Activated CD8-positive, alpha-beta memory T cell treated with anti-CD3 and anti-CD28 coated beads, Interleukin-2, amount 50 U/mL, for 48 hours (primary cell): Measurements from ENCODE around the gene GLYR1.

ENCODE experiments used
- DNase-seq: peaks from one replicate; pipeline ENCODE4 v3.0.0-alpha.2; 2020

GLYR1 gene

GRCh38 chr16:4846503-4846900 lies 586 bp downstream of the GLYR1 start:
- peak; percentile 67 for DNase-seq

- DNase-seq = no peak
Measured at GRCh38 chr16:4840984-4841383, 6.1 kb downstream of the GLYR1 start.

GRCh38 chr16:4839942-4840341 lies 7.1 kb downstream of the GLYR1 start:
- no peak for DNase-seq

- DNase-seq = no peak
Measured at GRCh38 chr16:4837733-4838501, 9.2 kb downstream of the GLYR1 start.

GRCh38 chr16:4836727-4837126 lies 10.4 kb downstream of the GLYR1 start:
- DNase-seq = no peak

GRCh38 chr16:4833584-4833983 lies 13.5 kb downstream of the GLYR1 start:
- no peak for DNase-seq

- DNase-seq = no peak
Measured at GRCh38 chr16:4832698-4833343, 14.3 kb downstream of the GLYR1 start.

GRCh38 chr16:4831616-4832015 lies 15.5 kb downstream of the GLYR1 start:
- no peak for DNase-seq

GRCh38 chr16:4830408-4830807 lies 16.7 kb downstream of the GLYR1 start:
- DNase-seq = no peak

- DNase-seq = no peak
Measured at GRCh38 chr16:4828567-4829321, 18.3 kb downstream of the GLYR1 start.

GRCh38 chr16:4826980-4827379 lies 20.1 kb downstream of the GLYR1 start:
- no peak for DNase-seq

GRCh38 chr16:4826526-4826925 lies 20.6 kb downstream of the GLYR1 start:
- DNase-seq = no peak

- no peak for DNase-seq
Measured at GRCh38 chr16:4825196-4825595, 21.9 kb downstream of the GLYR1 start.

- DNase-seq = no peak
Measured at GRCh38 chr16:4820652-4821051, 26.4 kb downstream of the GLYR1 start.

GRCh38 chr16:4814542-4815173 lies 32.4 kb downstream of the GLYR1 start:
- DNase-seq = no peak

- no peak for DNase-seq
Measured at GRCh38 chr16:4814046-4814445, 33.0 kb downstream of the GLYR1 start.

- DNase-seq = no peak
Measured at GRCh38 chr16:4813251-4814003, 33.7 kb downstream of the GLYR1 start.

- no peak for DNase-seq
Measured at GRCh38 chr16:4811773-4812172, 35.3 kb downstream of the GLYR1 start.

- DNase-seq = no peak
Measured at GRCh38 chr16:4811242-4811641, 35.8 kb downstream of the GLYR1 start.

- DNase-seq = no peak
Measured at GRCh38 chr16:4806280-4806679, 40.8 kb downstream of the GLYR1 start.

GRCh38 chr16:4805231-4805630 lies 41.9 kb downstream of the GLYR1 start:
- DNase-seq = no peak

- DNase-seq = no peak
Measured at GRCh38 chr16:4803898-4804762, 43.0 kb downstream of the GLYR1 start.
